ENCODE results near the gene PDE3B.

GRCh38 chr11:14842002-14842401 is 198.4 kb downstream of the PDE3B start:
- TF ChIP-seq CTCF (IDR thresholded peaks at IDR 0.05) (no peak), POLR2A (IDR thresholded peaks at IDR 0.05) (no peak)

All from breast epithelium (tissue), 3 donors.